G401.6 (cell line): Measurements from ENCODE around the gene TMEM200A.

Experiments
- FAIRE-seq: peaks from 2 replicates; lab custom pipeline; 2012; peaks lifted over from hg19 to GRCh38; lab: Jason Lieb, UNC

Gene TMEM200A

DNA sequence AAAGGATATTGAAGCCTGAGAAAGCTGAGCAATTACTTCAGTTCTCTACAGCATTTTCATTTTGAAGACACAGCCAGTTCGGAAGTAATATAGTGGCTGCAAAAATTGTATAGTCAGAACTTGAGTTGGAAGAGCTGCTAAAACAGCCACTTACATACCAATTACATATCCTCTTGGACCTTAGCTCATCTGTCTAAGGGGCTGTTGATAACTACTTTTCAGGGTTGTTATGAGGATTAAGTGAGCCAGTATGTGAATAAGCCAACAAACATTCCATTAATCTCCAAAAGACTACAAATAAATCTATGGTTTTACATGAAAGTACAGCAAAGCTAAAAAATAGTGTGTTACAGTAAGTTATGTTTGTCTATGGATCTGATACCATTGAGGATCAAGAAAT lies 59.7 kb downstream of the TMEM200A start:
- no peak for FAIRE-seq

DNA sequence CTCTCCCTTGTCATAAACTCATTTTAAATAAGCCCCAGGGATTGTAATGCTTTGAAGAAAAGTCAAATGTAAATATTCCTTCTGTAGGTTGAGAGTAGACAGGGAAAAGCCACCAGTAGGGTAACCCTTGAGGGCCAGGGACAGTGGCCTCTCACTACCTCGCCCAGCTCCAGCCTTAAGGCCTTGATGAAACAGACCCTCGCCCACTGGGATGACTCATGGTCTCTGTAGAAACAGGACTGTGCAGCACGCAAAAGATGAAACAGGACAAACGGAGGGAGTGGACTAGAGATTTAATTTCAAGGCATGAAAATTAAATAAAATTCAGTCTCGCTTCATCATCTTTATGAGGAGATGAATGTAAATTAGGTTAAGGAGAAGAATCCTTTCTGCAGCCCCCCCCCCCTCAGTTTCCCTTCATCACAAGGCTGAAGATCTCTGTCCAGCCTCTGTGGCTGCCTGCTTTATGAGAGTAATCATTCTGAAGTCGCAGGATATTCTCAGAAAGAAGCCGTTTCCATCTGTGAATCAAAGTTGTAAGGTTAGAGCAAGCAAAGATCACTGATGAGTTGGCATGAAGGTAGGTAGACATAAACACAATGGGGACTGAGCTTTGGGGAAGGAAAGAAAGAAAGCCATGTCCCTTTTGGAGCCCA lies 60.4 kb downstream of the TMEM200A start:
- FAIRE-seq: no peak

DNA sequence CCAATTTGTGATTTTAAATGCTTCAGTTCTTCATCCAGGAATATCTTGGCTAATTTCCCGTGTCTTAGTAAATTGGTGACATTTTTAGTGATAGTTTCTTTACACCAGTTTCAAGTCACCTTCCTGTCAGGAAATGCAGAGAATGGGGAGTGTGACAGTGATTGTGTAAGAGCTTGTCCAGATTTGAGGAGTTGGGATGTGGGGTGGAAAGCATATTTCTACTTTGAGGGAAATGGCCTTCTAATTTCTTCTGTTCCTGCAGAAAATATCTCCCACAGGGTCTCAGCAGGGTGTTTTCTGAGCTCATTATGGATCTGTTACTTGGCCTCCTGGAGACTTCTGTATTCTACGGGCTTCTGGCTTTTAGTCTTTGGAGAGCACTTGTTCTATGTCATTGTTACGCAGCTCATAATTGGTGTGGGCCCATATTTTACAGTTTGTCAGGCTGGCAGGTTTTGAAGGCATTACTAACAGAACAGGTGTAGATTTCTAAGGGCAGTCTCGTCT lies 65.6 kb downstream of the TMEM200A start:
- FAIRE-seq: no peak

DNA sequence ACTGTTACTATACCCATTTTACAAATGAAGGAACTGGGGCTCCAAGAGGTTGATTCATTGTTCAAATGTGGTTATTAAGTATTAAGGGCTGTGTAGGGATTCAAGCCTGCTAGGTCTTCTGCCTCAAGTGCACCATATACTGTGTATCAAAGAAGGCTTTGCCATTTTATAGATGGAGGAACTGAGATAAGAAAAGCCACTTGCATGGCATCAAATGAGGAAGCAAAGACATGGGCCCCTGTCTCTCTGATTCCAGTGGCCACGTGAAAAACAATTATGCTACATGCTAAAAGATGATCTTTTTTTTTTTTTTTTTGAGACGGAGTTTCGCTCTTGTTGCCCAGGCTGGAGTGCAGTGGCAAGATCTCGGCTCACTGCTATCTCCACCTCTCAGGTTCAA lies 67.0 kb downstream of the TMEM200A start:
- FAIRE-seq: no peak

DNA sequence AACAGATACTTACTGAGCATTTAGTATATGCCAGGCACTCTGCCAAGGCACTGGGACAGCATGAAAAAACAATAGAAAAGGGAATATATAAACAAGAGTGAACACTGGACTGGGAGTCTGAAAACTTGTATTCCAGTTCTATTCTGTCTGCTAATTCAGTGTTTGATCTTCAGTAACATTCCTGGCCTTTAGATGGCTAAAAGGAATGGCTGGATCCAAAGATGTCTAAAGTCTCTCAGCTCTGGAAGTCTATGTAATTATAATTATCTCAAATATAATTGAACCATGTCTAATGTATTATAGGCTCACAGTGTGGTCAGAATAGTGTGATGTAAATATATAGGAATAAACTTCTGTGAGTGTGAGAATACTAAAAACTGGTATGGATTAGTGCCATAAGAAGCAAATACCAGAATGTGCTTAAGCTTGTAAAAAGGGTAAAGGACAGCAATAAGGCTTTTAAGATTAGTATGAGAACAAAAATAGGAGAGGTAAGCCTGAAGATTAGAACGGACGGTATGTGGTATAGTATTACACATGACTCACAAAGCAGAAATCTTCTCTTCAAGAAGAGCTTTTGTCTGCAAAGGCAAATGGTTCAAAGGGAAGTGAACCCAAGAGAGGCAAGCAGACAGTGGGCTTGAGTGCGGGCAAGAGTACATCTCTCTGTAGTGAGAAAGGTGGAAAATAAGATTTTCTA lies 68.5 kb downstream of the TMEM200A start:
- no peak for FAIRE-seq

DNA sequence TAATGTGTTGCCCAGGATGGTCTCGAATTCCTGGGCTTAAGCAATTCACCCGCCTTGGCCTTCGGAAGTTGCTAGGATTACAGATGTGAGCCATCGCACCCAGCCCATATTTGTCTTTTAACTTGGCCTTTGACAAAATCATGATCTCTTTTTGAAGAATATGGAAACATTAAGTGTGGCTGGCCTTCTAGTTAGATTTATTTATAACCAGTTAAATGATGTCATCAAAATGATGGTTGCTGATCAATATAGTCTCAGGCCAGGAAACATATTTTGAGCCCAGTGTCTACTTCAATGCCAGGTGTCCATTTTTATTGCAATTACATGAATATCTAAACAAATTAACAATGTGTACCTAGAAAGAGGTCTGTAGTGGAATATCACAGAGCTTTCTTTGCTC lies 69.4 kb downstream of the TMEM200A start:
- FAIRE-seq: no peak

DNA sequence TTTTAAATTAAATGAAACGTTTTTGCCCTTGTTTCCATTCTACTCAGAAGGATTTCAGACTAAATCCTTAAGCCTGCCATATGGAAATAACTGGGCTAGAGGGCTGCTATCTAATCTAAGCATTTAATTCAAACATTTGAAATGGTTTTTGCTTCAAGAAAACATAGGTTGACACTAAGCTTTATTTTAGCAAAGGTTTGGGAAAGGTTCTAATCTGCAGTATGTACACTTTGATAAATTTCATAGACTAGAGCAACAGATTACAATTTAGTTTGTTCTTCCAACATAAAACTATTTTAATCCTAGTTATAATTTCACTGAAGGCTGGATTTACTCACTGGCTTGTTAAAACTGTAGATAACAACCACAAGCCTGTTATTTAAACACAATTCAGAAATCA lies 72.1 kb downstream of the TMEM200A start:
- no peak for FAIRE-seq

DNA sequence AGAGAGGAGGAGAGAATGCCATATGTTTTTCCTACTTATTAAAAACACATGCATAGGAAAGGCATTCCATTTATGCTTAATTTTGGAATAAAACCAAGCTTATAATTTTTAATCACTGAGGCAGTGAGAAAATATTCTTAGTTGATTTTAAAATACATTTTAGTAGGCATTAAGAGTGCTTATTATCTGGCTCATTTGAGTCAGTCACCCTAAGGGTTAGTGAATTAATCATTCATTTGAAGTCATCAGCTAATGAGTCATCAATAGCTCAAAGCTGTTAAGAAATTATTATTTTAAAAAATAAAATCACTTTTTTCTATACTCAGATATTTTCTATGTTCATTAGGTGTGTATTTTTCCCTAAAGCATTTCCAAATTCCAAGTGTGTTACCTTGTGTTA lies 81.6 kb downstream of the TMEM200A start:
- FAIRE-seq: no peak

DNA sequence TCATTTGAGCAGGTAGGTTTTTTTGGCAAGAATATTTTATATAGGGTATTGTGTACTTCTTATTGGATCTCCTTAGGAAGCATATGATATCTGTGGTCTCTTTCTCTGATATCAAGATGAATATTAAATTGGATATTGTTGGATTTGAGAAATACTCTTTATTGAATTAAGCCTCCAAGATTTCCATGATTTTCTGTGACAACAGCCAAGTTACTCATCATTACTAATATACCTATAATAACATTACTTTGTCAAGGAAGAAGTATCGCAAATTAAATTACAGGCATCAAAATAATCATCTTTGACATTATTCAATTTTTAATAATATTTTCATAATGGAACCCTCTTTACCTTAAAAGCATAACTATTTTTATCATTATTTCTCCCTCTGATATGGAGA lies 86.5 kb downstream of the TMEM200A start:
- no peak for FAIRE-seq

DNA sequence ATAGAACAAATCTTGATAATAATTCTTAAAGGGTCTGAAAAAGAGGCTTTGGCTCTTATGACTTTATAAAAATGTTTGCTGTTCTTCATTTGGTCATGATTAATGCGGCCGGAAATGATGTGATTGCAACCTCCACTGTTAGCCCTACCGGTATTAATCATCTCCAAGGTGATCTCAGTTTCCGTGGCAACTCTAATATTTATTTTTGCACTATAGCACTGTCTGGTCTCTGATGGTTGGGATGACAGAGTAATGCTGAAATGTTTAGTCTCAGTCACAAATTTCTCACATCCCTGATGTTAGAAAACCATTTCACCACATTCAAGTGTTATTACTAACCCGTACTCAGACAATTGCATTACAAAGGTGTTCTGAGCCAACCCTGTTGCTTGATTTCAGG lies 87.4 kb downstream of the TMEM200A start:
- no peak for FAIRE-seq

DNA sequence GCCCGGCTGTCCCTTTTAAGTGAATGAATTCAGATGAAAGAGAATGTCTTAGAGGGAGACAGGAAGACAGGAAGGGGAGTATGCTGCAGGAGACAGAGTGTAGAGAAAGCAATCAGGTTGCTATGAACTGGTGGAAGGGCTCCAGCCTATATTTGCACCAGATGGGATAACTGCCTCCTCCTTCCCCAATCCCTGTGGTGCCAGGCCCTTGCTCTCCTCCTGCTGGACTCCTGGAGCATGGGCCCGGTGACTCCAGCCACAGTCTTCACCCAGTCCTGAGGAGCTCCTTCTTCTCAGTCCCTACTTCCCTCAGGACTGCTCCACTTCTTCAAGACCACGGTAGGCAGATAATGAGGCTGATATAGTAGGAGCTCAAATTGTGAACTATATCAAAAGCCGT lies 91.8 kb downstream of the TMEM200A start:
- FAIRE-seq: no peak

DNA sequence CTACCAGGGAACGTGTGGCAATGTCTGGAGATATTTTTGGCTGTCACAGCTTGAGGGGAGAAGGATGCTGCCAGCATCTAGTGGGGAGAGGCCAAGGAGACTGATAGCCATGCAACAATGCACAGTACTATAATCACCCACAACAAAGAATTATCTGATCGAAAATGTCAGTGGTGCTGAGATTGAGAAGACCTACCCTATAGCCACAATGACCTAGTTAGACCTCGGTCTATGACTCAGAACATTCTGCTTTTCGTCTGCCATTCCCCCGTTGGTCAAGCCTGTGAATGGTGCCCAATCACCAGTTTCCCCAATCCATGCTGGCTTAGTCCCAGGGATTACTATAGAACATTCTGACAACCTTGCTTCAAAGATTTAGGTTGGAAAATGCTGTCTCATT lies 93.5 kb downstream of the TMEM200A start:
- FAIRE-seq: no peak

DNA sequence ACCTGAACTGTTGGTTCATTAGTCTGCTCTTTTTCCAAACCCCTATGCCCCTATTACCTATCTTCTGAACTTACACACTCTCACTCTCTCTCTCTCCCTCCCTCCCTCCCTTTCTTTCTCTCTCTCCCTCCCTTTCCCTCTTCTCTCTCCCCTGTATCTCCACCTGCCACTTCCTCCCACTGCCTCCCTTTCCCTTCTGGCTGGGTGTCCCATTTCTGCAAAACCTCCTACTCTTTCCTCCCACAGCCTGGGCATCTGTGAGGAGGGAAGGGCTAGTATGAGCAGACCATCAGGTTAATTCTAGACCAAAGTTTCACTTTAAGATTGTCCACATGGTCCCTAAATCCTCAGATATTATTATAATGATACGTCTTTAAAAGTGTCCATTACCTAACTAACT lies 95.1 kb downstream of the TMEM200A start:
- FAIRE-seq: no peak

DNA sequence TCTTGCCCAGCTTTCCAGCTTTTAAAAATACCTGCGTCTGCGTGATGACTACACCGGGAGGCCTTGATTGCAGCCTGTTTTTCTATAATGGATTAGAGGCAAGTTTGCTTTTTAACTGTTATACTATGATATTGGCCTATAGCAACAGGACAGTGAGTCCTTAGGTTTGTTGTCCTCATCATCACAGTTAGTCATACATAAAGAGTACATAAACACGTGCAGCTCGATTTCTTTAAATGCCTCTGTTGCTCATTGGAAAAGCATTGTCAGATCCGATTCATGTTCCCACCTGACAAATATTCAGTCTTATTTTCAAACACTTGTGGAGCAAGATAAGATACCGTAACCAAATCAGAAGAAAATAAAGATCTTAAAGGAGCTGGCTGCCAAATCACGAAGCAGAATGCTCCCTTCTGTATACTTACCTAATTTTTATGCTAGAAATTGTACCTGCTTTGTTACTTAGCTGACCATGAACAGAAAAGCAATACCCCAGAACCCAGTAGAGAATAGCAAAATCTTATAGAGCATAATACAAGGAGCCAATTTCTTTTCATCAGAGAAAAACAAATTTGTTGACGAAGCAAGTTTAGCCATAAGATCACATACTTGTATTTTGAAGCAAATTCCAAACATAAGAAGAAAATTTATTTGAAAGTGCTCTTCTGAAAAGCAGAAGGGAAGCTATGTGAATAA lies 100.4 kb downstream of the TMEM200A start:
- no peak for FAIRE-seq

DNA sequence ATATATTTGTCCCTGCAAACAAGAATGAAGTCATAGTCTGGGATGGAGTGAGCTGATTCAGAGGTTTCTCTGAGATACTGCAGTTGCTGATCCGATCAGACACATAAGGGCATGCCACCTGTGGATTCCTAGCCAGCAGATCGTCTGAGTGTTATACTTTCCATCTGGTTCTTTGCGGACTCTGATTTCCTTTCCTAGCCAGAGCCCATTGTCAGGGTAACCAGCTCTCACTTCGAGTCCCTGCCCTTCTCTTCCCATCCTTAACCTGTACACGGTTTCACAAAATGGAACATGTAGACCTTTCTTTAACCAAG lies 100.9 kb downstream of the TMEM200A start:
- FAIRE-seq: no peak

DNA sequence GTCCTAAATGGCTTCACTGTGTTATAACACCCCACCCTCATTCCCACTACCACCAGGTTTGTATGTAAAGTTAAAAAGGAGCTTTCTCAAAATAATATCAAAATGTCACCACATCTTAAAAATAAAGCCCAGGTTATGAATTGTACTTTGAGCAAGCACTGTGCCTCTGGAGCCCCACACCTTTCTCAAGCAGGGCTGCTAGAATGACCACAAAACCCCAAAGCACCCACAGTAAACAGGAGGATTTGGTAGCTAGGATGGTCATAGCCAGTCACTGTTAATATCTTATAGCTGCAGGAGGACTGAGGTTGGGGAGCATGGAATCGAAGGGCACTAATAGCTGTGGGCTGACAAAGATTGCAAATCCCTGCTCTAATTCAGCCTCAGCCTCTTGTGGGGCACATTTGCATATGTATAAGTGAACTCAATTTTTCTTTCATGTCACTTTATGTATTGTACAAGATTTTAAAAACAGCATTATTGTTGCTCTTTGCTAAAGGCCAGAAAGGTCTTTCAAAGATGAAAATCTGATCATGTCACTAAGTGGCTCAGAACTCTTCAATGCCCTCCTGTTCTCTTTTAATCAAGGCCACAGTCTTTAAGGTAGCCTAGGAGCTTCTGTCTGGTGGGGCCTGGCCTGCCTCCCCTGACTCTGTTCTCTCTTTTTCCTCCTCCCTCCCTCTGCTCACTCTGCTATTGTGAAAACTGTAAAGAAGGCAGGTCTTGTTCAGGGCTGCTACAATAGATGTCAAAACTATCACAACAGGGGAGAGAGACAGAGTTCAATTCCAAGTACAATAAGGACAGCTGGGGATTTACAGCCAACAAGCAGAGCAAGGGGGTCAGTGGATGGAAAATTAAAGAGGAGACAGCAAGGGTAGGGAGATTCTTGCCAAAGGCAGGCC lies 101.6 kb downstream of the TMEM200A start:
- no peak for FAIRE-seq

DNA sequence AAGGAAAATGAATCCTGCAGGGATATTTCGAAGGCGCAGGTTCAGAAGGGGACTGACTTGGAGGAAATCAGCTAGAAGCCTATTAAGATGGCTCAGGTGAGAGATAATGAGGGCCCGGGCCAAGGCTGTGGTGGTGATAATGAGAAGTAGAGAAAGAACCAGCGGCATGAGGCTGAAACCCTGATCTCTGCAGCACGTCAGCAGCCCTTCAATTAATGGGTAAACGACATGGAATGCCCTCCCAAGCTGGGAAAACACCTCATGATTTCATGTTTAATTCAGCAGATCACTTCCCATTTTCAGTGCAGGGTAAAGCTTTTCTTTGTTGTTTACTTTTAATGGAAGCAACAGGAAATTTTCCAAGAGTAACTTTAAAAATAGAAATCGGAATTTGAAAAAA lies 104.9 kb downstream of the TMEM200A start:
- FAIRE-seq: no peak

DNA sequence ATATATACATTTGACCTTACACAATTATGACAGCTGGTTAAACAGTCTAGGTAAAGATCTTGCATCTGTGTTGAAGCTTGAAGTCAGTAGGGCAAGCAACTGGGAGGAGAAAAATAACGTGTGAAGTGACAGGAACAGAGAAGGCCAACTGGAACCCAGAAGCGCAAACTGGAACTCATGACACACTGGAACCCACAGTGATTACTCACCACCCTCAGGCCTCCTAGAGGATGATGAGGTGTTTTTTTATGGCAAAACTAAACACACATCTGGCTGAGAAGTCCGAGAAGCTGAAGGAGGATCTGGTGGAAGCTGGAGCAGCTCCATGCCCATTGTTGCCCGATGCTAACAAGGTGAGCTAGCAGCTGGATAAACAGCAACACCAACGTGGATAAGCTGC lies 108.1 kb downstream of the TMEM200A start:
- FAIRE-seq: no peak

DNA sequence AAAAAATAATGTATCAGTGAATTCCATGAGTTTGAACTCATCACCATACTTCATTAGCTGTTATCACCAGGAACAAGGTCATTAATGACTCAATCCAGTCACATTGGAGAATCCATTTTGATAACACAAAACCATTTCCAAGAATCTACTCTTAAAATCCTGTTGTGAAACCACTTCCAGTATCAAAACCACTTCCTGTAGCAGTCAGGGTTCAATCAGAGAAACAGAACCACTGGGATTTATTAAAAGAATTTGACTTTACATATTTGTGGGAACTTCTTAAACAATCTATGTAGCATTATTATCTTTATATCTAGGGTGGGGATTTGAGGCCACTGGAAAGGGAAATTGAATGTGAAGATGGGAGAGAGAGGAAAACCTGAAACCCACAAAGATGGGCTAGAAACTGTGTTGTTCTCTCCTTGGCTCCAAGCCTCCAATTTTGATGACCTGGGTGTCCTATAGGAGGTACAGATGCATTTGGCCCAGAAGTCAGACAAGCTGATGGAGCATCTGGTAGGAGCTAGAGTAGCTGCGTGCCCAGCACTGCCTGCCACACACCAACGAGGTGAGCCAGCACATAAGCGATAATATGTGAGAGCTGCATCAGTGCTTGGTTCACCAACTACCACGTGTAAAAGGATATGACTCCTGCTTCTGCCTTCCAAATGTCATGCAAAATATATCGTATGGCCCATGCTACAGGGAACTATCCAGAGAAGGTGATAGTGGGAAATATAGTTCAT lies 117.0 kb downstream of the TMEM200A start:
- FAIRE-seq: no peak

DNA sequence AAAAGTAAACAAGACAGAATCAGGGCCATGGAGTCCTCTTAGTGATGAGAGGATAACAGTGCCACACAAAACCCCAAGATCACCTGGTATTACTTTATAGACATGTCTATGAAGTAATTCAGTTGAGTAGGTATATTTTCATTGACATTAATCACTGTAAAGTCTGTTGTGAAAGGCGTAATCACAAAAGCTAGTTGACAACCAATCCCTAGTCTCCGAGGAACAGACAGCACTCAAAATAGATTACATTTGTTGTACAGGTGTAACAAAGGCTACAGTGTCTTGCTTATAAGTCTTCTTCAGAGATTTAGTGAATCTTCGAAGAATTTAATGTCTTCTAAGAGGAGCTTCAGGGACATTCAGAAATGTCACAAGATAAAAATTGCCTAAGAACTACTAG lies 120.1 kb downstream of the TMEM200A start:
- FAIRE-seq: no peak

DNA sequence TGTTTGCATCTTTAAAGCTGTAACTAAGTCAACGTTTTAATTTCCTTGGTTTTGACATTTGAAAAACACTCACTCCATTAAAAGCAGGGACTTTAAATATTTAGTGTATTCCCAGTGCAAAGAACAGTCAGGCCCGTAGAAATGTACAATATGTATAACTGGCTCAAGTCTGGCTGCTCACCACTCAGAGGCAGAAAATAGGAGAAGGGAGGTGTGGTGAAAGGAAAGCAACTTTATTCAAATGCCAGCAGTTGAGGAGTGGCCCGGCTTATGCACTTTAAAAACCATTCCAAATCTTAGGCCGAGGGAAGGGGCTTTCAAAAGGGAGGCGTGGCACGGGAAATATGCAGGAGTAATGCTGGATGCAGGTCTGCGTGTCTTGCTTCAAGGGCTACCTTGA lies 120.6 kb downstream of the TMEM200A start:
- FAIRE-seq: no peak

DNA sequence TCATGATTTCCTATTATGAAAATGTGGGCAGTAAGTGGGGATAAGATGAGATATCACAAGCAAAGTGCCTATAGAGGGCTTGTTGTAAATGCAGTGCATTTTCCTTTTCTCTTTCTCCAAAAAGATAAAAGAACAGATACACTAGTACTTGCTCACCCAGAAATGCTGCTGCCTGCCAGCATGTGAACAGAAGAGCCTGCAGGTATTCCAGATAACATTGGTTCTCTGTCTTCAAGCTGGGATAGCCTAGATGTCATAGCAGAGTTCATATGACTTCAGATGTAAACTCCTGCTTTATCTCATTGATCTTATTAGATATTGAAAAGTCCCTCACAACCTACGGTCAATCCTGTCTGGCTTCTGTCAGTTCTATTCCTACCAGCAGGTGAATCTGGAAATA lies 123.7 kb downstream of the TMEM200A start:
- FAIRE-seq: no peak
